MM.1S (cell line): ENCODE data around the gene APOBEC3A.

ENCODE experiments used
- DNase-seq: peaks from one replicate; pipeline ENCODE4 v3.0.0-alpha.2; 2015
- H2AFZ ChIP-seq: fragments of 300-600 bp; sonication (generic); 2 replicates; pipeline ENCODE4 v1.6.0; 2016; ENCODE audit warnings: antibody characterized with exemption, low read length
- H3F3A ChIP-seq: fragments of 300-600 bp; sonication (generic); 2 replicates; pipeline ENCODE4 v1.6.1; 2016; ENCODE audit warnings: mild to moderate bottlenecking, antibody characterized with exemption, low read length, moderate library complexity, mixed read lengths; ENCODE audit not compliant: insufficient read depth
- H3K27ac ChIP-seq: fragments of 300-600 bp; sonication (generic); 2 replicates; pipeline ENCODE4 v1.5.1; 2016; ENCODE audit warnings: mild to moderate bottlenecking, low read length
- H3K27me3 ChIP-seq: fragments of 300-600 bp; sonication (generic); replicated peaks from 2 replicates; pipeline ENCODE4 v1.6.0; 2016; ENCODE audit warnings: low read length; ENCODE audit not compliant: insufficient read depth
- H3K36me3 ChIP-seq: fragments of 300-600 bp; sonication (generic); replicated peaks from 2 replicates; pipeline ENCODE4 v1.6.1; 2016; ENCODE audit warnings: mild to moderate bottlenecking, low read length, mixed read lengths; ENCODE audit not compliant: insufficient read depth
- H3K4me1 ChIP-seq: fragments of 300-600 bp; sonication (generic); 2 replicates; pipeline ENCODE4 v1.6.1; 2016; ENCODE audit warnings: low read length, mixed read lengths
- H3K4me2 ChIP-seq: fragments of 300-600 bp; sonication (generic); 2 replicates; pipeline ENCODE4 v1.6.0; 2016; ENCODE audit warnings: low read depth, low read length
- H3K4me3 ChIP-seq: fragments of 300-600 bp; sonication (generic); 2 replicates; pipeline ENCODE4 v1.5.1; 2016; ENCODE audit warnings: low read length, mixed read lengths
- H3K79me2 ChIP-seq: fragments of 300-600 bp; sonication (generic); 2 replicates; pipeline ENCODE4 v1.6.1; 2016; ENCODE audit warnings: mixed run types, low read length, mixed read lengths
- H3K9ac ChIP-seq: fragments of 300-600 bp; sonication (generic); 2 replicates; pipeline ENCODE4 v1.6.1; 2016; ENCODE audit warnings: low read length, mixed read lengths
- H3K9me2 ChIP-seq: fragments of 300-600 bp; sonication (generic); replicated peaks from 2 replicates; pipeline ENCODE4 v1.6.1; 2016; ENCODE audit warnings: mild to moderate bottlenecking, low read length, mixed read lengths; ENCODE audit not compliant: insufficient read depth
- H3K9me3 ChIP-seq: fragments of 300-600 bp; sonication (generic); replicated peaks from 2 replicates; pipeline ENCODE4 v1.6.1; 2016; ENCODE audit warnings: mild to moderate bottlenecking, low read length, mixed read lengths; ENCODE audit not compliant: insufficient read depth
- H4K20me1 ChIP-seq: fragments of 300-600 bp; sonication (generic); 2 replicates; pipeline ENCODE4 v1.6.1; 2016; ENCODE audit warnings: mild to moderate bottlenecking, low read length, moderate library complexity, mixed read lengths; ENCODE audit not compliant: insufficient read depth
- CTCF ChIP-seq: fragments of 300-600 bp; sonication (generic); IDR thresholded peaks from 2 replicates; pipeline ENCODE4 v1.5.1; 2016; ENCODE audit warnings: antibody characterized with exemption, low read length, mixed read lengths
- EZH2 ChIP-seq: fragments of 300-600 bp; sonication (generic); optimal IDR thresholded peaks from 2 replicates; pipeline ENCODE3; 2017; ENCODE audit warnings: low read depth, mild to moderate bottlenecking, antibody characterized with exemption, low read length, mixed read lengths
- EZH2phosphoT487 ChIP-seq: fragments of 300-600 bp; sonication (generic); IDR thresholded peaks from 2 replicates; pipeline ENCODE4 v1.6.1; 2018; ENCODE audit warnings: antibody characterized with exemption, low read length

The APOBEC3A gene

GRCh38 chr22:38930512-38930911 lies 26.9 kb upstream of the APOBEC3A start:
- Histone ChIP-seq H4K20me1 (no peaks in the 10 kb centered on the region), H3K4me3 (no peak overlapping the region), H3K9me2 (no peaks in the 10 kb centered on the region), H3K36me3 (no peaks in the 10 kb centered on the region), H3K27ac (no peak overlapping the region), H3K9me3 (no peaks in the 10 kb centered on the region), H3K4me1 (no peaks in the 10 kb centered on the region), H3K27me3 (no peaks in the 10 kb centered on the region), H3K9ac (no peak overlapping the region), H3K4me2 (no peak overlapping the region), H3F3A (peaks cover 2% of the 10 kb centered on the region; the same call in 1 of the 2 replicates), H2AFZ (no peak overlapping the region), H3K79me2 (no peaks in the 10 kb centered on the region)
- no peak for DNase-seq
- TF ChIP-seq EZH2 (no peak), EZH2phosphoT487 (no peak), CTCF (no peak)

GRCh38 chr22:38935023-38935422 lies 22.4 kb upstream of the APOBEC3A start:
- Histone ChIP-seq H3K4me2 (no peak overlapping the region), H2AFZ (no peak overlapping the region), H3K4me1 (peaks cover 12% of the 10 kb centered on the region), H3K79me2 (no peaks in the 10 kb centered on the region), H4K20me1 (no peaks in the 10 kb centered on the region), H3K27ac (no peak overlapping the region), H3K9me3 (no peaks in the 10 kb centered on the region), H3K4me3 (no peak overlapping the region), H3K27me3 (no peaks in the 10 kb centered on the region), H3K9me2 (no peaks in the 10 kb centered on the region), H3K36me3 (no peaks in the 10 kb centered on the region), H3F3A (0 out of 2 replicates have a peak, but pooled peaks cover 6% of the 10 kb centered on the region), H3K9ac (no peak overlapping the region)
- TF ChIP-seq EZH2phosphoT487 (no peak), CTCF (no peak), EZH2 (no peak)
- DNase-seq = no peak

GRCh38 chr22:38935616-38936015 lies 21.8 kb upstream of the APOBEC3A start:
- Histone ChIP-seq H3K9me3 (no peaks in the 10 kb centered on the region), H4K20me1 (no peaks in the 10 kb centered on the region), H3F3A (0 out of 2 replicates have a peak, but pooled peaks cover 6% of the 10 kb centered on the region), H3K4me3 (no peak overlapping the region), H2AFZ (no peak overlapping the region), H3K79me2 (no peaks in the 10 kb centered on the region), H3K4me2 (0 out of 2 replicates have a peak overlapping the region, but pooled peaks have one; percentile 42), H3K4me1 (peaks cover 12% of the 10 kb centered on the region), H3K27me3 (no peaks in the 10 kb centered on the region), H3K36me3 (no peaks in the 10 kb centered on the region), H3K9ac (no peak overlapping the region; the same call in 1 of the 2 replicates), H3K9me2 (no peaks in the 10 kb centered on the region), H3K27ac (peak overlapping the region; percentile 14; the same call in 1 of the 2 replicates)
- no peak for DNase-seq
- TF ChIP-seq EZH2 = no peak
- TF ChIP-seq EZH2phosphoT487 = no peak
- TF ChIP-seq CTCF = no peak
